Astrocyte of the cerebellum (primary cell): ENCODE results near the gene PPM1H.

ENCODE experiments used
- DNase-seq: peaks from one replicate; pipeline ENCODE4 v3.0.0-alpha.2; 2011; ENCODE audit warnings: low read depth
- H3K4me3 ChIP-seq: 2 replicates; pipeline ENCODE4 v1.5.1; 2011; ENCODE audit warnings: mild to moderate bottlenecking, low read depth, low read length, moderate library complexity
- in situ Hi-C: cut with HindIII; loops from 2 replicates; pipeline ENCODE4 v1.10.0; 2017; ENCODE audit warnings: low sequenced_read_pairs
- TF ChIP-seq, protein P1 (sequence below): IDR thresholded peaks from 2 replicates; pipeline ENCODE4 v1.5.1; 2012; ENCODE audit warnings: low read length, low read depth, moderate library complexity, mild to moderate bottlenecking; ENCODE audit errors: missing control alignments

PPM1H gene

DNA sequence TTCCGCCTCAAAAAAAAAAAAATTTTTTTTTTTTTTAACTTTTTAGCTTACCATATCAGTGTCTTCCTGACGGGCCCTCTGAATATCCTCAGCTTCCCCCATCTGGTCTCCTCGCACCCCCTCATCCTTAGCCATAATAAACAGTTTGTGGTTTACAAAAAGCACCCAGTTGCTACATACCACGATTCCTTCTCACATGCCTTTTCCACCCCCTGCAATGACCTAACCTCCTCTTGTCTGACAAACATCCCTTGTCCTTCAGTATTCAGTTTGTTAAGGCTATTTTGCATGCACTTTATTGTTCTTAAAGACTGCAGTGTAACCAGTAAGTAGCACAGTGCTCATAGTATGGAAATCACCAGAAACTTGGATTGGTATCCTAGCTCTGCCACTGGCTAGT is 88.5 kb downstream of the PPM1H start:
- no peak overlapping the region for H3K4me3 ChIP-seq
- DNase-seq = peak; percentile 8
- TF ChIP-seq, protein P1, sequence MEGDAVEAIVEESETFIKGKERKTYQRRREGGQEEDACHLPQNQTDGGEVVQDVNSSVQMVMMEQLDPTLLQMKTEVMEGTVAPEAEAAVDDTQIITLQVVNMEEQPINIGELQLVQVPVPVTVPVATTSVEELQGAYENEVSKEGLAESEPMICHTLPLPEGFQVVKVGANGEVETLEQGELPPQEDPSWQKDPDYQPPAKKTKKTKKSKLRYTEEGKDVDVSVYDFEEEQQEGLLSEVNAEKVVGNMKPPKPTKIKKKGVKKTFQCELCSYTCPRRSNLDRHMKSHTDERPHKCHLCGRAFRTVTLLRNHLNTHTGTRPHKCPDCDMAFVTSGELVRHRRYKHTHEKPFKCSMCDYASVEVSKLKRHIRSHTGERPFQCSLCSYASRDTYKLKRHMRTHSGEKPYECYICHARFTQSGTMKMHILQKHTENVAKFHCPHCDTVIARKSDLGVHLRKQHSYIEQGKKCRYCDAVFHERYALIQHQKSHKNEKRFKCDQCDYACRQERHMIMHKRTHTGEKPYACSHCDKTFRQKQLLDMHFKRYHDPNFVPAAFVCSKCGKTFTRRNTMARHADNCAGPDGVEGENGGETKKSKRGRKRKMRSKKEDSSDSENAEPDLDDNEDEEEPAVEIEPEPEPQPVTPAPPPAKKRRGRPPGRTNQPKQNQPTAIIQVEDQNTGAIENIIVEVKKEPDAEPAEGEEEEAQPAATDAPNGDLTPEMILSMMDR = no peak
- in situ Hi-C loops = no loop called here

DNA sequence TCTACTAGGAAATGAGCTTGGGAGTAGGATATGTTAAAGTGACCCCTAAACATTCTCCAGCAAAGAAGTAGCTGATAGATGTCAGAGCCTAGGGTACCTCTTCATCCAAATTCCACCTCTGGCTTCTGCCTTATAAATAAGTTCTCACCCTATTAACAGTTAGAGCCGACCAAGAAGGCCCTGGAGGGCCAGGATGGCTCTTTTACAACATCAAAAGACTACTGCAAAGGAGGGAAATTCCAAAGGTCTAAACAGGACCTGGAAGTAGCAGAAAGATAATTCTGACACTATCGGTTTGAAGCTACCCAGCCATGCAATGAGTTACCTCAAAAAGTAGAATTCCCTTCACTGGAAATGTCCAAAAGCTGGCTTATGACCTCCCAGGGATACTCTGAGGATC is 90.0 kb downstream of the PPM1H start:
- TF ChIP-seq, protein P1 = no peak
- no peak for DNase-seq
- in situ Hi-C loops = no loop called here
- H3K4me3 ChIP-seq = no peak overlapping the region

DNA sequence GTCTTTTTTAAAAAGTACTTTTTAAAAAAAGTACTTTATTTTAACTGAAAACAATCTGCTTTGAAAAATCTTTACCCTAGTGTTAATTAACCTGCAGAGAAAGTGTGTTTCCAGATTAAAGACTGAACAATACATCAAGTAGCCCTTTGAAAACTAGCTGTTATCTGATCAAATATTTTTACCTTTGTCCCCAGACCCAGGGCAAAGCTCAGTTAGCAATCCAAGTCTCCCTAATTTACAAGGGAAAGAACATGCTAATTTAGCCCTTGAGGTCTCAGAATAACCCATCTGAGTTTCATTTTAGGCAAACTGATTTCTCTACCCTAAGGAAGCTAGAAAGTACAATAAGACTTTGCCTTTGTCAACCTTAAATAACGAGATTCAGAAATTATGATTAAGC is 91.2 kb downstream of the PPM1H start:
- in situ Hi-C loops = no loop called here
- TF ChIP-seq, protein P1 = no peak

DNA sequence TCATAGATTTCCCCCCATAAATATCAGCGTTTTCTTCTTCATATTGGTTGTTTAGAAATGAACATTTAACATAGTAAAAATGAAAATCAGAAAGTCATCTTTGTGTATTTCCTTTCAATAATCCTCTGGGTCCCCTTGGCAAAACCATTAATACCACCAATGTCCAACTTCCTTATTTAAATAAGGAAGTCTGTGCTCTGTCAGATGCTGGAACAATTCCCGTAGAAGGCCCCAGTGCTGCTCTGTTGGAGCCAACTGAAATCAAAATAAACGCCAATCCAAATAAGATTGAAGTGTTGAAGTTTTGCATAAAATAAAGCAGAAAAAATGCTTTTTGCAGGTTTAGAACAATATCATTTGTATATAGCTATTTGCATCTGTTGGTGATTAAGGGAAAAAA is 93.1 kb downstream of the PPM1H start:
- no peak overlapping the region for H3K4me3 ChIP-seq
- no peak for DNase-seq
- TF ChIP-seq, protein P1 = no peak
- in situ Hi-C loops = no loop called here

More for the DNA sequence above, 91.2 kb downstream of the PPM1H start:
- no peak for DNase-seq
- H3K4me3 ChIP-seq = no peak overlapping the region

DNA sequence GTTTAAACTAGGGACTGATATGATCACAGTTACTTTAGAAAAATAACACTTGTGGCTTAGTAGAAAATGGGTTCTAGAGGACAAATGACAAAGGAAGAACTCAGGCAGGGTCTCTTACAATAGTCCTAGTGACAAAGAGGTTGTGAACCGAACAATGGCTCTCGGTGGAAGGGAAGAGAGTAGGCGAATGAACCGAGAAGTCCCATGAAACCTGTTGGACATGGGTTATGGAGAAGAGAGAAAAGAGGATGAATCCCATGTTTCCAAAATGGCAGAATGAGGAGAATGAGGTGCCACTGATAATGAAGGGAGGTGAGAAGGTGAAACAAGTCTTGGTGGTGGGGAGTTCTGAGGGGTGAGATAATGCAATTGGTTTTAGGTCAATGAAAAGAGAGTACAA is 94.1 kb downstream of the PPM1H start:
- no peak overlapping the region for H3K4me3 ChIP-seq
- TF ChIP-seq, protein P1 = no peak
- no peak for DNase-seq
- in situ Hi-C loops = no loop called here

DNA sequence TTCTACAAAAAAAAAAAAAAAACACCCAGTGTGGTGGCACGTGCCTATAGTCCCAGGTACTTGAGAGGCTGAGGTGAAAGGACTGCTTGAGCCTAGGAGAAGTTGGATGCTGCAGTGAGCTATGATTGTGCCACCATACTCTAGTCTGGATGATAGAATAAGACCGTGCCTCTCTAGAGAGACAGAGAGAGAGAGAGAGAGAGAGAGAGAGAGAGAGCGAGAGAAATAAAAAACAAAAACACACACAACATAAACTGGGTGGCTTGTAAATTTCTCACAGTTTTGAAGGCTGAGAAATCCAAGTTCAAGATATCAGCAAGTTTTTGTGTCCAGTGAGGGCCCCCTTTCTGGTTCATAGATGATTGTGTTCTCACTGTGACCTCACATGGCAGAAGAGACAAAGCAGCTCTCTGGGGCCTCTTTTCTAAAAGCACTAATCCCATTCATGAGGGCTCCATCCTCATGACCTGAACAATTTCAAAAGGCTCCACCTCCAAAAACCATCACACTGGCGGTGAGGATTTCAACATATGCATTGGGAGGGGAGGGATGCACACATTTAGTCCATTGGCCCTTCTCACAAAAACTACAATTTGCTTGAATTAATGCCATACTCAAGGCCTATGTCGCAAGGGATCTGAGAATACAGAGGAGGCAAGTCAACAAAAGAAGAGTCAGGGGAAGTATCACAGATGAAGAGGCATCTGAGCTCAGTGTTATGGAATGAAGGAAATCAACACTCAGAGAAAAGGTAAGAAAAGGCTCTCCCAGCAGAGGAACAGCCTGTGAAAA is 94.9 kb downstream of the PPM1H start:
- H3K4me3 ChIP-seq = no peak overlapping the region
- no peak for DNase-seq
- in situ Hi-C loops = no loop called here
- TF ChIP-seq, protein P1 = no peak
